Neural progenitor cell (in vitro differentiated cells): ENCODE results near the gene ARHGAP30. TPM values are rescaled to one million over a fixed set of nuclear protein-coding genes. Genes with fewer than 3 reads are reported as not detected.
A peak's percentile ranks its signal among the peaks of the same experiment; 100 is the strongest.

Source experiments
- DNase-seq: peaks from one replicate; pipeline ENCODE4 v3.0.0-alpha.2; 2016; ENCODE audit warnings: low spot score
- H2AFZ ChIP-seq: fragments of 200-600 bp; sonication (generic); replicated peaks from 2 replicates; pipeline ENCODE4 v1.6.1; 2016; ENCODE audit warnings: antibody characterized with exemption
- H3F3A ChIP-seq: fragments of 200-600 bp; sonication (generic); 2 replicates; pipeline ENCODE4 v1.6.1; 2016; ENCODE audit warnings: antibody characterized with exemption, low read depth
- H3K27ac ChIP-seq: fragments of 200-600 bp; sonication (generic); 2 replicates; pipeline ENCODE4 v1.5.1; 2016; ENCODE audit warnings: mild to moderate bottlenecking
- H3K27me3 ChIP-seq: fragments of 200-600 bp; sonication (generic); 2 replicates; pipeline ENCODE4 v1.6.1; 2016; ENCODE audit warnings: mild to moderate bottlenecking, moderate library complexity
- H3K36me3 ChIP-seq: fragments of 200-600 bp; sonication (generic); 2 replicates; pipeline ENCODE4 v1.5.1; 2016
- H3K4me1 ChIP-seq: fragments of 200-600 bp; sonication (generic); 2 replicates; pipeline ENCODE4 v1.6.1; 2016; ENCODE audit warnings: mixed run types
- H3K4me2 ChIP-seq: fragments of 200-600 bp; sonication (generic); 2 replicates; pipeline ENCODE4 v1.6.1; 2016
- H3K4me3 ChIP-seq: fragments of 200-600 bp; sonication (generic); 2 replicates; pipeline ENCODE4 v1.5.1; 2016
- H3K79me2 ChIP-seq: fragments of 200-600 bp; sonication (generic); 2 replicates; pipeline ENCODE4 v1.6.1; 2016; ENCODE audit warnings: low read depth
- H3K9ac ChIP-seq: fragments of 200-600 bp; sonication (generic); 2 replicates; pipeline ENCODE4 v1.6.1; 2016
- H3K9me3 ChIP-seq: fragments of 200-600 bp; sonication (generic); 2 replicates; pipeline ENCODE4 v1.5.1; 2016; ENCODE audit warnings: low read depth
- H4K20me1 ChIP-seq: fragments of 200-600 bp; sonication (generic); 2 replicates; pipeline ENCODE4 v1.6.1; 2016; ENCODE audit warnings: low read depth
- H3K27ac Mint-ChIP-seq: 3 replicates; pipeline ENCODE4 v1.8.0; 2021; ENCODE audit warnings: mixed read lengths
- H3K27me3 Mint-ChIP-seq: 2 replicates; pipeline ENCODE4 v1.8.0; 2022; ENCODE audit warnings: low read depth, mild to moderate bottlenecking, inconsistent platforms, moderate library complexity, mixed read lengths; ENCODE audit not compliant: insufficient read depth
- H3K36me3 Mint-ChIP-seq: 3 replicates; pipeline ENCODE4 v1.8.0; 2021; ENCODE audit warnings: mixed read lengths
- H3K4me1 Mint-ChIP-seq: 3 replicates; pipeline ENCODE4 v1.8.0; 2021; ENCODE audit warnings: mixed read lengths
- H3K4me3 Mint-ChIP-seq: 3 replicates; pipeline ENCODE4 v1.8.0; 2021; ENCODE audit warnings: mild to moderate bottlenecking, moderate library complexity, mixed read lengths
- H3K9me3 Mint-ChIP-seq: 3 replicates; pipeline ENCODE4 v1.8.0; 2020; ENCODE audit warnings: mixed read lengths
- CTCF ChIP-seq: fragments of 200-600 bp; sonication (generic); IDR thresholded peaks from 2 replicates; pipeline ENCODE4 v1.5.1; 2017; ENCODE audit warnings: antibody characterized with exemption, mild to moderate bottlenecking
- EZH2 ChIP-seq: fragments of 200-600 bp; sonication (generic); IDR thresholded peaks from 2 replicates; pipeline ENCODE4 v1.6.1; 2017; ENCODE audit warnings: antibody characterized with exemption, mild to moderate bottlenecking, moderate library complexity
- EZH2phosphoT487 ChIP-seq: fragments of 200-600 bp; sonication (generic); IDR thresholded peaks from 2 replicates; pipeline ENCODE4 v1.6.1; 2017; ENCODE audit warnings: antibody characterized with exemption
- total RNA-seq: library from RNA; depleted of rRNA; stranded (reverse); fragments of >200 nt; gene quantifications from 2 replicates; pipeline ENCODE4 v1.2.3, GENCODE V29; 2015; ENCODE audit warnings: low replicate concordance

ARHGAP30 gene
- total RNA-seq, 1 donor from 2014 or later = not detected

GRCh38 chr1:161048949-161049722 is 20.6 kb downstream of the ARHGAP30 start:
- Histone ChIP-seq H3K27me3 (peaks cover 9% of the 10 kb centered on the region), H3K9ac (no peak overlapping the region), H3K36me3 (no peaks in the 10 kb centered on the region), H3K4me2 (no peak overlapping the region), H3K9me3 (no peaks in the 10 kb centered on the region), H3K79me2 (peaks cover 11% of the 10 kb centered on the region), H3K27ac (no peak overlapping the region), H3K4me1 (peaks cover 9% of the 10 kb centered on the region), H3F3A (peaks cover 14% of the 10 kb centered on the region), H3K4me3 (no peak overlapping the region), H4K20me1 (peaks cover 8% of the 10 kb centered on the region), H2AFZ (no peak overlapping the region)
- Mint-ChIP-seq H3K36me3 (peaks cover 7% of the 10 kb centered on the region), H3K27ac (no peak overlapping the region), H3K27me3 (peaks cover 6% of the 10 kb centered on the region), H3K9me3 (peaks cover 35% of the 10 kb centered on the region), H3K4me3 (no peak overlapping the region), H3K4me1 (peaks cover 8% of the 10 kb centered on the region)
- no peak for TF ChIP-seq EZH2
- no peak for TF ChIP-seq EZH2phosphoT487
- TF ChIP-seq CTCF = no peak
- DNase-seq = no peak

DNA sequence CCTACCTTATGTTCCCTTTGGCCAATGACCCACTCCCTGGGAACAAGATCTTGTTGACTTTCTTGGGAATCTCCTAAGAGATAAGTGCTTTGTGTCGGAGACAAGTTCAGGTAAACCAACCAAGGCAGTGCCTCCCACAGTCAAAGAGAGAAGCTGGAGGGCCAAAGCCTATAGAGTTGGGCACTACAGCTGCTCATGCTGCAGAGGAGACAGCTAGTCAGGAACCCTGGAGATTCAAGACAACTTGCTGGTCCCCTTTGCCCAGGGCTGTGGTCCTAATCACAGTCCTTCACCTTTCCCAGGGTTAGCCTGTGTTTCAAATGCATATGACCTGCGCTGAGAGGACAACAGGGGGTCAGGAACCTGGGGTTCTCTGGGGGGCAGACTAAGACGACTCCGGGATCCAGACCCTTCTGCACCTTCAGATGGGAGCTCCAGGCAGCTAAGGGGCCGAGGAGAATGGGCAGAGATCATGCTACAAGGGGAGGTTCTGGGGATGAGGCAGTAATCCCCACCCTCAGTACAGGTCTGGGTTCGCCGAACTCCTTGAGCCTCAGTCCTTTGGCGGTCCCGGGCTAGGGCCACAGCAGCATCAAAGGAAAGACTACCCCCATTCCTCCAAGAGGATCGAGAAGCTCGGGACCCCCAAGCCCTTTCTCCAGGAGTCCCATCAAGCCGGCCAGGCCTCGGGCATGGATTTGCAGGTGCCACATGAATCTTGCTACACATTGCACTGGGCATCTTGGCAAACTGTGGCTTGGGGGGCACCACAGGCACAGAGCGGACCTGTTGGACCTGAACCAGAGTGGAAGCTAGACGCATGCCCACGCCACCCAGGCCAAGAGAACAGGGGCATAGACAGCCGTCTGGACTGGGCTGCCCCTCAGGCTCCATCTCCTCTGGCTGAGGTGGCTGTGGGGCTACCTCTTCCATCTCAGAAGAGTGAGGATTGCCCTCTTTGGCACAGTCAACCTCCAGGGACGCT is 22.0 kb downstream of the ARHGAP30 start:
- Mint-ChIP-seq H3K4me3 (peak overlapping the region; percentile 96), H3K27ac (no peak overlapping the region), H3K4me1 (peaks cover 11% of the 10 kb centered on the region), H3K36me3 (peaks cover 10% of the 10 kb centered on the region), H3K27me3 (peaks cover 6% of the 10 kb centered on the region), H3K9me3 (peaks cover 35% of the 10 kb centered on the region)
- peaks cover 12% of the 10 kb centered on the region for H3K4me1 ChIP-seq
- H3K9me3 ChIP-seq = no peaks in the 10 kb centered on the region
- no peak overlapping the region for H3K4me3 ChIP-seq
- H3K9ac ChIP-seq = no peak overlapping the region
- peaks cover 9% of the 10 kb centered on the region for H3K27me3 ChIP-seq
- H3K4me2 ChIP-seq = no peak overlapping the region
- peaks cover 14% of the 10 kb centered on the region for H3F3A ChIP-seq
- TF ChIP-seq CTCF (no peak), EZH2 (no peak), EZH2phosphoT487 (no peak)
- H4K20me1 ChIP-seq = peaks cover 11% of the 10 kb centered on the region
- no peaks in the 10 kb centered on the region for H3K36me3 ChIP-seq
- H3K79me2 ChIP-seq = peaks cover 25% of the 10 kb centered on the region
- H3K27ac ChIP-seq = no peak overlapping the region
- H2AFZ ChIP-seq = no peak overlapping the region
- no peak for DNase-seq

- H3K27ac ChIP-seq = no peak overlapping the region
- no peak for DNase-seq
- peak overlapping the region; percentile 96 for H3K4me3 Mint-ChIP-seq
- H3K9ac ChIP-seq = no peak overlapping the region
- no peaks in the 10 kb centered on the region for H3K36me3 ChIP-seq
- H3K27me3 Mint-ChIP-seq = peaks cover 6% of the 10 kb centered on the region
- H3K4me1 ChIP-seq = peaks cover 12% of the 10 kb centered on the region
- peak overlapping the region; percentile 67 for H3K4me3 ChIP-seq
- no peak overlapping the region for H3K27ac Mint-ChIP-seq
- peaks cover 14% of the 10 kb centered on the region for H3F3A ChIP-seq
- H3K4me2 ChIP-seq = peak overlapping the region; percentile 83
- H3K9me3 Mint-ChIP-seq = peaks cover 35% of the 10 kb centered on the region
- peaks cover 9% of the 10 kb centered on the region for H3K27me3 ChIP-seq
- no peaks in the 10 kb centered on the region for H3K9me3 ChIP-seq
- peaks cover 11% of the 10 kb centered on the region for H4K20me1 ChIP-seq
- H3K36me3 Mint-ChIP-seq = peaks cover 19% of the 10 kb centered on the region
- peaks cover 27% of the 10 kb centered on the region for H3K79me2 ChIP-seq
- H3K4me1 Mint-ChIP-seq = peaks cover 11% of the 10 kb centered on the region
- TF ChIP-seq CTCF (no peak), EZH2 (no peak), EZH2phosphoT487 (no peak)
- no peak overlapping the region for H2AFZ ChIP-seq
These were observed 23.0 kb downstream of the ARHGAP30 start for GRCh38 chr1:161046605-161047228.
